Neural cell (in vitro differentiated cells): ENCODE measurements around the gene KIF18B. TPM values are rescaled to one million over a fixed set of nuclear protein-coding genes. Genes with fewer than 3 reads are reported as not detected.

Experiments used
- H2AFZ ChIP-seq: fragments of 200-600, 300-800 bp; sonication (generic), shearing (Covaris generic); 2 replicates; pipeline ENCODE4 v1.6.0; 2014; ENCODE audit warnings: low read depth, mild to moderate bottlenecking, antibody characterized with exemption, low read length, moderate library complexity
- H3F3A ChIP-seq: fragments of 200-600 bp; shearing (Covaris generic); 2 replicates; pipeline ENCODE4 v1.6.1; 2016; ENCODE audit warnings: mild to moderate bottlenecking, moderate library complexity, mixed read lengths, antibody characterized with exemption, low read length; ENCODE audit not compliant: insufficient read depth, poor library complexity, severe bottlenecking
- H3K27ac ChIP-seq: fragments of 200-600, 300-800 bp; sonication (generic), shearing (Covaris generic); 2 replicates; pipeline ENCODE4 v1.5.1; 2014; ENCODE audit warnings: mild to moderate bottlenecking, low read length, moderate library complexity
- H3K27me3 ChIP-seq: fragments of 300-800, 200-600 bp; sonication (generic), shearing (Covaris generic); 2 replicates; pipeline ENCODE4 v1.6.0; 2014; ENCODE audit warnings: mild to moderate bottlenecking, low read depth, low read length, moderate library complexity; ENCODE audit not compliant: insufficient read depth
- H3K36me3 ChIP-seq: fragments of 300-800, 200-600 bp; sonication (generic), shearing (Covaris generic); 2 replicates; pipeline ENCODE4 v1.5.1; 2014; ENCODE audit warnings: mild to moderate bottlenecking, antibody characterized with exemption, low read length, moderate library complexity; ENCODE audit not compliant: insufficient read depth
- H3K4me2 ChIP-seq: fragments of 300-800, 200-600 bp; sonication (generic), shearing (Covaris generic); 2 replicates; pipeline ENCODE4 v1.6.0; 2014; ENCODE audit warnings: mild to moderate bottlenecking, low read length
- H3K4me3 ChIP-seq: fragments of 300-800, 200-600 bp; sonication (generic), shearing (Covaris generic); 2 replicates; pipeline ENCODE4 v1.5.1; 2014; ENCODE audit warnings: mild to moderate bottlenecking, low read length, moderate library complexity
- H3K79me2 ChIP-seq: fragments of 200-600 bp; shearing (Covaris generic); replicated peaks from 2 replicates; pipeline ENCODE4 v1.6.0; 2014; ENCODE audit warnings: mild to moderate bottlenecking, low read length, moderate library complexity; ENCODE audit not compliant: insufficient read depth
- H3K9ac ChIP-seq: fragments of 300-800, 200-600 bp; sonication (generic), shearing (Covaris generic); 2 replicates; pipeline ENCODE4 v1.6.1; 2016; ENCODE audit warnings: mild to moderate bottlenecking, low read length, mixed read lengths
- H3K9me2 ChIP-seq: fragments of 200-600 bp; shearing (Covaris generic); 2 replicates; pipeline ENCODE4 v1.6.1; 2016; ENCODE audit warnings: mild to moderate bottlenecking, low read length, mixed read lengths; ENCODE audit not compliant: insufficient read depth
- H3K9me3 ChIP-seq: fragments of 200-600, 300-800 bp; sonication (generic), shearing (Covaris generic); 2 replicates; pipeline ENCODE4 v1.6.1; 2016; ENCODE audit warnings: mild to moderate bottlenecking, mixed run types, low read length, moderate library complexity, mixed read lengths
- H4K20me1 ChIP-seq: fragments of 200-600 bp; shearing (Covaris generic); 2 replicates; pipeline ENCODE4 v1.6.1; 2016; ENCODE audit warnings: mild to moderate bottlenecking, mixed run types; ENCODE audit not compliant: insufficient read depth
- CTCF ChIP-seq: fragments of 450-650 bp; IDR thresholded peaks from 2 replicates; pipeline ENCODE4 v1.5.1; 2014; ENCODE audit warnings: antibody characterized with exemption, mild to moderate bottlenecking, moderate library complexity; ENCODE audit not compliant: poor library complexity, severe bottlenecking
- EP300 ChIP-seq: fragments of 450-650 bp; conservative IDR thresholded peaks from 2 replicates; pipeline ENCODE4 v1.6.1; 2014; ENCODE audit warnings: antibody characterized with exemption, mild to moderate bottlenecking, moderate library complexity; ENCODE audit not compliant: poor library complexity, severe bottlenecking
- EZH2 ChIP-seq: fragments of 200-600, 300-800 bp; shearing (Covaris generic), sonication (generic); IDR thresholded peaks from 2 replicates; pipeline ENCODE4 v1.6.1; 2014; ENCODE audit warnings: antibody characterized with exemption, low read length, borderline replicate concordance, mild to moderate bottlenecking; ENCODE audit not compliant: insufficient read depth, poor library complexity, severe bottlenecking
- MXI1 ChIP-seq: fragments of 450-650 bp; conservative IDR thresholded peaks from 2 replicates; pipeline ENCODE4 v1.6.1; 2014; ENCODE audit warnings: antibody characterized with exemption, mild to moderate bottlenecking; ENCODE audit not compliant: poor library complexity, severe bottlenecking
- POLR2AphosphoS5 ChIP-seq: IDR thresholded peaks from 2 replicates; pipeline ENCODE4 v1.6.1; 2012
- RAD21 ChIP-seq: fragments of 450-650 bp; conservative IDR thresholded peaks from 2 replicates; pipeline ENCODE4 v1.6.1; 2014; ENCODE audit warnings: antibody characterized with exemption, mild to moderate bottlenecking, moderate library complexity
- SMC3 ChIP-seq: fragments of 450-650 bp; conservative IDR thresholded peaks from 2 replicates; pipeline ENCODE4 v1.6.1; 2014; ENCODE audit warnings: antibody characterized with exemption, mild to moderate bottlenecking, moderate library complexity; ENCODE audit not compliant: poor library complexity
- TAF1 ChIP-seq: IDR thresholded peaks from 2 replicates; pipeline ENCODE4 v1.6.1; 2012; ENCODE audit warnings: low read depth
- polyA plus RNA-seq: library from polyadenylated mRNA; depleted of rRNA; stranded (reverse); fragments of >200 nt; gene quantifications from 2 replicates; pipeline ENCODE4 v1.2.3, GENCODE V29; 2014
- TF ChIP-seq, protein P1 (sequence below): IDR thresholded peaks from 2 replicates; pipeline ENCODE4 v1.6.1; 2012; ENCODE audit warnings: borderline replicate concordance

Gene KIF18B
- polyA plus RNA-seq, 1 donor from 2014 or later = 0.10 TPM

GRCh38 chr17:44967026-44967906 lies 19.7 kb upstream of the KIF18B start:
- H3K4me3 ChIP-seq = no peak overlapping the region
- peak; percentile 59 for TF ChIP-seq EZH2
- no peak for TF ChIP-seq SMC3
- TF ChIP-seq, protein P1, sequence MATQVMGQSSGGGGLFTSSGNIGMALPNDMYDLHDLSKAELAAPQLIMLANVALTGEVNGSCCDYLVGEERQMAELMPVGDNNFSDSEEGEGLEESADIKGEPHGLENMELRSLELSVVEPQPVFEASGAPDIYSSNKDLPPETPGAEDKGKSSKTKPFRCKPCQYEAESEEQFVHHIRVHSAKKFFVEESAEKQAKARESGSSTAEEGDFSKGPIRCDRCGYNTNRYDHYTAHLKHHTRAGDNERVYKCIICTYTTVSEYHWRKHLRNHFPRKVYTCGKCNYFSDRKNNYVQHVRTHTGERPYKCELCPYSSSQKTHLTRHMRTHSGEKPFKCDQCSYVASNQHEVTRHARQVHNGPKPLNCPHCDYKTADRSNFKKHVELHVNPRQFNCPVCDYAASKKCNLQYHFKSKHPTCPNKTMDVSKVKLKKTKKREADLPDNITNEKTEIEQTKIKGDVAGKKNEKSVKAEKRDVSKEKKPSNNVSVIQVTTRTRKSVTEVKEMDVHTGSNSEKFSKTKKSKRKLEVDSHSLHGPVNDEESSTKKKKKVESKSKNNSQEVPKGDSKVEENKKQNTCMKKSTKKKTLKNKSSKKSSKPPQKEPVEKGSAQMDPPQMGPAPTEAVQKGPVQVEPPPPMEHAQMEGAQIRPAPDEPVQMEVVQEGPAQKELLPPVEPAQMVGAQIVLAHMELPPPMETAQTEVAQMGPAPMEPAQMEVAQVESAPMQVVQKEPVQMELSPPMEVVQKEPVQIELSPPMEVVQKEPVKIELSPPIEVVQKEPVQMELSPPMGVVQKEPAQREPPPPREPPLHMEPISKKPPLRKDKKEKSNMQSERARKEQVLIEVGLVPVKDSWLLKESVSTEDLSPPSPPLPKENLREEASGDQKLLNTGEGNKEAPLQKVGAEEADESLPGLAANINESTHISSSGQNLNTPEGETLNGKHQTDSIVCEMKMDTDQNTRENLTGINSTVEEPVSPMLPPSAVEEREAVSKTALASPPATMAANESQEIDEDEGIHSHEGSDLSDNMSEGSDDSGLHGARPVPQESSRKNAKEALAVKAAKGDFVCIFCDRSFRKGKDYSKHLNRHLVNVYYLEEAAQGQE = no peak
- no peaks in the 10 kb centered on the region for H3F3A ChIP-seq
- no peaks in the 10 kb centered on the region for H3K9me2 ChIP-seq
- no peak overlapping the region for H3K9ac ChIP-seq
- no peaks in the 10 kb centered on the region for H3K9me3 ChIP-seq
- H3K79me2 ChIP-seq = no peaks in the 10 kb centered on the region
- no peaks in the 10 kb centered on the region for H3K36me3 ChIP-seq
- peaks cover 67% of the 10 kb centered on the region for H3K27me3 ChIP-seq
- no peak overlapping the region for H3K27ac ChIP-seq
- H3K4me2 ChIP-seq = no peak overlapping the region
- H4K20me1 ChIP-seq = no peaks in the 10 kb centered on the region
- no peak overlapping the region for H2AFZ ChIP-seq

GRCh38 chr17:44966348-44967025 lies 18.9 kb upstream of the KIF18B start:
- Histone ChIP-seq H4K20me1 (no peaks in the 10 kb centered on the region), H3K9me2 (no peaks in the 10 kb centered on the region), H3K79me2 (no peaks in the 10 kb centered on the region), H3K4me2 (no peak overlapping the region), H3F3A (no peaks in the 10 kb centered on the region), H3K27ac (no peak overlapping the region), H3K27me3 (peaks cover 65% of the 10 kb centered on the region), H3K9ac (no peak overlapping the region), H3K9me3 (no peaks in the 10 kb centered on the region), H3K4me3 (no peak overlapping the region), H2AFZ (no peak overlapping the region), H3K36me3 (no peaks in the 10 kb centered on the region)
- TF ChIP-seq, protein P1 = no peak
- TF ChIP-seq RAD21 (no peak), SMC3 (no peak), MXI1 (no peak), CTCF (no peak), TAF1 (no peak), EP300 (no peak), EZH2 (no peak), POLR2AphosphoS5 (no peak)
